Osteoblast (primary cell): ENCODE data around the gene PGBD1. TPM values are rescaled to one million over a fixed set of nuclear protein-coding genes. Genes with fewer than 3 reads are reported as not detected.
A peak's percentile ranks its signal among the peaks of the same experiment; 100 is the strongest.

Source experiments
- DNase-seq: peaks from one replicate; pipeline ENCODE4 v3.0.0; 2011; ENCODE audit warnings: low spot score, mixed read lengths; ENCODE audit not compliant: insufficient read length; ENCODE audit errors: missing footprints
- H2AFZ ChIP-seq: 2 replicates; pipeline ENCODE4 v1.6.0; 2011; ENCODE audit warnings: mild to moderate bottlenecking, low read length
- H3K27ac ChIP-seq: 2 replicates; pipeline ENCODE4 v1.5.1; 2011; ENCODE audit warnings: mild to moderate bottlenecking, low read depth, low read length, moderate library complexity
- H3K27me3 ChIP-seq: 2 replicates; pipeline ENCODE4 v1.6.0; 2012; ENCODE audit warnings: mild to moderate bottlenecking, control low read depth, inconsistent platforms, low read length, moderate library complexity; ENCODE audit not compliant: insufficient read depth
- H3K36me3 ChIP-seq: 2 replicates; pipeline ENCODE4 v1.5.1; 2011; ENCODE audit warnings: mild to moderate bottlenecking, low read length, control low read depth, moderate library complexity; ENCODE audit not compliant: insufficient read depth
- H3K4me1 ChIP-seq: 2 replicates; pipeline ENCODE4 v1.5.1; 2011; ENCODE audit warnings: mild to moderate bottlenecking, low read length, control low read depth, moderate library complexity; ENCODE audit not compliant: insufficient read depth
- H3K4me2 ChIP-seq: 2 replicates; pipeline ENCODE4 v1.6.0; 2011; ENCODE audit warnings: mild to moderate bottlenecking, low read length; ENCODE audit not compliant: insufficient read depth
- H3K4me3 ChIP-seq: fragments of 200-600 bp; sonication (generic); 3 replicates; pipeline ENCODE4 v1.5.1; 2012; ENCODE audit warnings: mild to moderate bottlenecking, low read length, inconsistent platforms; ENCODE audit not compliant: insufficient read depth
- H3K79me2 ChIP-seq: 2 replicates; pipeline ENCODE4 v1.6.0; 2012; ENCODE audit warnings: mild to moderate bottlenecking, low read length, control low read depth, inconsistent platforms; ENCODE audit not compliant: insufficient read depth
- H3K9me3 ChIP-seq: 2 replicates; pipeline ENCODE4 v1.5.1; 2011; ENCODE audit warnings: low read depth, low read length, control low read depth
- H4K20me1 ChIP-seq: 2 replicates; pipeline ENCODE4 v1.6.0; 2012; ENCODE audit warnings: mild to moderate bottlenecking, low read length, control low read depth; ENCODE audit not compliant: insufficient read depth
- total RNA-seq: library from RNA; depleted of rRNA; stranded (reverse); fragments of >200 nt; gene quantifications from 2 replicates; pipeline ENCODE4 v1.2.3, GENCODE V29; 2012
- TF ChIP-seq, protein P1 (sequence below): IDR thresholded peaks from 2 replicates; pipeline ENCODE4 v1.5.1; 2011; ENCODE audit warnings: mild to moderate bottlenecking, low read depth, low read length, moderate library complexity; ENCODE audit errors: extremely low read depth

Gene PGBD1
- total RNA-seq, 1 donor = 6.2 TPM

- Histone ChIP-seq H2AFZ (no peak overlapping the region), H3K9me3 (no peaks in the 10 kb centered on the region), H3K79me2 (no peaks in the 10 kb centered on the region), H3K4me1 (peaks cover 9% of the 10 kb centered on the region), H4K20me1 (no peaks in the 10 kb centered on the region), H3K4me3 (no peak overlapping the region), H3K36me3 (no peaks in the 10 kb centered on the region), H3K27ac (no peak overlapping the region), H3K4me2 (no peak overlapping the region), H3K27me3 (no peaks in the 10 kb centered on the region)
- DNase-seq = no peak
- TF ChIP-seq, protein P1, sequence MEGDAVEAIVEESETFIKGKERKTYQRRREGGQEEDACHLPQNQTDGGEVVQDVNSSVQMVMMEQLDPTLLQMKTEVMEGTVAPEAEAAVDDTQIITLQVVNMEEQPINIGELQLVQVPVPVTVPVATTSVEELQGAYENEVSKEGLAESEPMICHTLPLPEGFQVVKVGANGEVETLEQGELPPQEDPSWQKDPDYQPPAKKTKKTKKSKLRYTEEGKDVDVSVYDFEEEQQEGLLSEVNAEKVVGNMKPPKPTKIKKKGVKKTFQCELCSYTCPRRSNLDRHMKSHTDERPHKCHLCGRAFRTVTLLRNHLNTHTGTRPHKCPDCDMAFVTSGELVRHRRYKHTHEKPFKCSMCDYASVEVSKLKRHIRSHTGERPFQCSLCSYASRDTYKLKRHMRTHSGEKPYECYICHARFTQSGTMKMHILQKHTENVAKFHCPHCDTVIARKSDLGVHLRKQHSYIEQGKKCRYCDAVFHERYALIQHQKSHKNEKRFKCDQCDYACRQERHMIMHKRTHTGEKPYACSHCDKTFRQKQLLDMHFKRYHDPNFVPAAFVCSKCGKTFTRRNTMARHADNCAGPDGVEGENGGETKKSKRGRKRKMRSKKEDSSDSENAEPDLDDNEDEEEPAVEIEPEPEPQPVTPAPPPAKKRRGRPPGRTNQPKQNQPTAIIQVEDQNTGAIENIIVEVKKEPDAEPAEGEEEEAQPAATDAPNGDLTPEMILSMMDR = no peak
Measured at GRCh38 chr6:28333047-28333446, 51.7 kb downstream of the PGBD1 start.

GRCh38 chr6:28333599-28334018, 52.2 kb downstream of the PGBD1 start:
- Histone ChIP-seq H3K27ac (no peak overlapping the region), H3K4me3 (no peak overlapping the region), H3K36me3 (no peaks in the 10 kb centered on the region), H4K20me1 (no peaks in the 10 kb centered on the region), H3K9me3 (no peaks in the 10 kb centered on the region), H2AFZ (no peak overlapping the region), H3K4me1 (peaks cover 9% of the 10 kb centered on the region), H3K4me2 (no peak overlapping the region), H3K79me2 (no peaks in the 10 kb centered on the region), H3K27me3 (no peaks in the 10 kb centered on the region)
- no peak for DNase-seq
- TF ChIP-seq, protein P1 = no peak

DNA sequence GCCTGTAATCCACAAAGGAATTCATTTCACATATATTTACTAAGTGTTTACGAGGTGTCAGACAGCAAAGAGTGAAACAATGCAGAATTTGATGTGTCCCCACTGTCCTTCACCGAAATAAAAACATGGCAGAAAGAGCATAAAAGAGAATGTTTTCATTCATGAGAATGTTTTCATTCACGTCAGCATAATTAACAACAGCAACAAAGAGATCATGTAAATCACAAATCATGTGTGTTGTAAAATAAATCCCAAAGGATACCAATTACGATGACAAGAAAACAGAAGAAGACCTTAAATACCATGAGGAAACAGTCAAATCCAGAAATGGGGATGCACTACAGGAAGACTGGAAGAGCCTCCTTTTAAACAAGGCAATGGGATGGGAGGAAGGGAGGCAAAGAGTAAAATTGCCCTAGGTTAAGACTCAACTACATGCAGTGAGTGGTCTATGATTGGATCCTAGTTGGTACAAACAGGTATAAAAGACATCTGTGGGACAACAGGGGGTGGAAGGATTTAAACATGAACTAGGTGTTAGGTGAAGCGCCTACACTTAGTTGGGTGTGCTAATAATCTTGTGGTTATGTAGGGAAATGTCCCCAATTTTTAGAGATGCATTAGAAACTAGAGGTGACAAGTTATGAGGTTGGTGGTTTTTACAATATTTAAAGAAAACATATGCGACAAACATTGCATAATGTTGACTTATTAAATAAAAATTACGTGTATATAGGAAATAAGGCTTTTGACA, 53.1 kb downstream of the PGBD1 start:
- Histone ChIP-seq H3K79me2 (no peaks in the 10 kb centered on the region), H3K4me2 (peak overlapping the region; percentile 99), H3K27me3 (no peaks in the 10 kb centered on the region), H3K9me3 (no peaks in the 10 kb centered on the region), H3K27ac (no peak overlapping the region), H3K4me1 (peaks cover 9% of the 10 kb centered on the region), H2AFZ (no peak overlapping the region), H4K20me1 (no peaks in the 10 kb centered on the region), H3K36me3 (no peaks in the 10 kb centered on the region), H3K4me3 (peak overlapping the region; percentile 93)
- DNase-seq = no peak
- TF ChIP-seq, protein P1 = no peak

GRCh38 chr6:28335040-28335563, 53.7 kb downstream of the PGBD1 start:
- no peaks in the 10 kb centered on the region for H3K9me3 ChIP-seq
- TF ChIP-seq, protein P1 = no peak
- peak overlapping the region; percentile 84 for H3K27ac ChIP-seq
- H3K79me2 ChIP-seq = no peaks in the 10 kb centered on the region
- no peak for DNase-seq
- peaks cover 9% of the 10 kb centered on the region for H3K4me1 ChIP-seq
- H3K4me3 ChIP-seq = peak overlapping the region; percentile 93
- peak overlapping the region; percentile 99 for H3K4me2 ChIP-seq
- no peaks in the 10 kb centered on the region for H3K36me3 ChIP-seq
- no peaks in the 10 kb centered on the region for H4K20me1 ChIP-seq
- H3K27me3 ChIP-seq = no peaks in the 10 kb centered on the region
- peak overlapping the region; percentile 92 for H2AFZ ChIP-seq
